ENCODE measurements around the gene EFNA2.
A peak's percentile ranks its signal among the peaks of the same experiment; 100 is the strongest.

EFNA2 gene

DNA sequence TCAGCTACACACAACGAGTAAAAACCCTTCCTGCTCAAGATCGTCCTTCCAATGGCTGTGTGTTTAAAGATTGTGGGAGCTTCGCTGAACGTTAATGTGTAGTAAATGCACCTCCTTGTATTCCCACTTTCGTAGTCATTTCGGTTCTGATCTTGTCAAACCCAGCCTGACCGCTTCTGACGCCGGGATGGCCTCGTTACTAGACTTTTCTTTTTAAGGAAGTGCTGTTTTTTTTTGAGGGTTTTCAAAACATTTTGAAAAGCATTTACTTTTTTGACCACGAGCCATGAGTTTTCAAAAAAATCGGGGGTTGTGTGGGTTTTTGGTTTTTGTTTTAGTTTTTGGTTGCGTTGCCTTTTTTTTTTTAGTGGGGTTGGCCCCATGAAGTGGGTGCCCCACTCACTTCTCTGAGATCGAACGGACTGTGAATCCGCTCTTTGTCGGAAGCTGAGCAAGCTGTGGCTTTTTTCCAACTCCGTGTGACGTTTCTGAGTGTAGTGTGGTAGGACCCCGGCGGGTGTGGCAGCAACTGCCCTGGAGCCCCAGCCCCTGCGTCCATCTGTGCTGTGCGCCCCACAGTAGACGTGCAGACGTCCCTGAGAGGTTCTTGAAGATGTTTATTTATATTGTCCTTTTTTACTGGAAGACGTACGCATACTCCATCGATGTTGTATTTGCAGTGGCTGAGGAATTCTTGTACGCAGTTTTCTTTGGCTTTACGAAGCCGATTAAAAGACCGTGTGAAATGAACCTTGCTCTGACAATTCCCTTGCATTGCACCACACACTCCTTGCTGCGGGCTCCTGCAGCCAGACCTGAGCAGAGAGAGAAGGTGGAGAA is 13.0 kb upstream of the EFNA2 start:
- no peak for DNase-seq (ENCODE audit: low read depth in 2 of 2)

DNA sequence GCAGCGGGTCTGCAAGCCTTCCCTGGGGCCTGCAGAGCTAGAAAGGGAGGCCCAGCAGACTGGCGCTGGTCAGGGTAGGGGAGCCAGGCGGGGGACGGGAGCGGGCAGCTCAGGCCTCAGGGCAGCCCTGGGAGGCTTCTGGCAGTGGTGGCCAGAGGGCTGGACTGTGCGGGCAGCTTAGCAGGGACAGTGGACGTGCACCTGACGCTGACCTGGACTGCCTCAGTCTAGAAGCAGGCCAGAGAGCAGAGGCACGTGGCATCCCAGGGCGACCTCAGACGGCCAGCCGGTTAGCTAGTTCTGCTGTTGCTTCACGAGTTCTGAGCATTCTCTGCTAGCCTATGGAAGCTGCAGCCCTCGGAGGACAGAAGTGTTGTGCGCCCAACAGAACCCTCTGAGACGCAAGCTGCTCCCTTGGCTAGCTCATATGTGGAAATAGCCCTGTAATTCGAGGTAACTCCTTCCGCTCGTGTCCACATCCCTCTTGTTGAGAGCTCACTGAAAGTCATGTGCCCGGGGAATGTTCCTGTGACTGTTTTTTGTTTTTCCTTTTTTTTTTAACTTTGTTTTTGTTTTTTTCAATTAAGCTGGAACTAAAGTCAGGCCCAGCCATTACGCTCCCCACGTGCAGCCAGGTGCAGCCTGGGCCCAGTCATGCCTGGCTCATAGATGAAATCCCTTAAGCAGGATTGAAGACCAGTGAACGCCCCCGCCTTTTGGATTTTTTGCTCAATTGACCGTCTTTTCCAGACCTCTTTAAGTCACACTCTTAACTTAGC is 12.2 kb upstream of the EFNA2 start:
- DNase-seq (ENCODE audit: low read depth in 2 of 2) = no peak

DNA sequence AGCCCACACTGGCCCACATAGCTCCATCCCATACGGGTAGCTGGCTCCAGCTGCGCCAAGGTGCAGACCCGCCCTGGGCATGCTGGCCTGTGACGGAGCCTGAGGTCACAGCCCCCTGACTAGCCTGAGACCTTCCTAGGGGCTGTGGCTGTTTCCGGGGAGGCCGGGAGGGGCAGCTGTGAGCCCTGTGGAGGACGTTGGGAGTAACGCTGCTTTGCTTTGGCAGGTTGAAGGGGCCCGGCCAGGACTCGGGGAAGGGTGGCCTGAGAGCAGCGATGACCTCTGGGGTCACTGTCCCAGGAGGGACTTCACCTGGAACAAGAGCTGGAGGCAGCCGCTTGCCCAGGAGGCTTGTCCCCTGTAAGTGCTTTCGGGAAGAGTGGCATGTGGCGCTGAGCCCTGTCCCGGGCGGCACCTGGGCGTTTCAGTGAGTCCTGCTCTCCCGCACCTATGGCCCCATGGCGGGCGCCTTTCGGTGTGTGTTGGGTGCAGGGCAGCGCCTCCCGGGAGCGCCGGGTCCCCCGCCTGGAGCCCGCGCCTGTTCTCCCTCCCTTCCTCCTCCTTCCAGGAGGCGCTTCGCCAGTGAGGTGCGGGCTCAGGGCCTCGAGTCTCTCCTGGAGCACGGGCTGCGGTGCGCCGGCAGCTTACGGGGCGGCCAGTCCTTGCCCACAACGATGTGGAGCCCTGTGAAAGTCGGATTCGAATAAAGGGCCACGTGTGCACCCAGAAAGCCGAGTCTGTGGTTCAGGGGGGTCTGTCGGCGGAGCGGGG is 11.4 kb upstream of the EFNA2 start:
- no peak for DNase-seq (ENCODE audit: low read depth in 2 of 2)

DNA sequence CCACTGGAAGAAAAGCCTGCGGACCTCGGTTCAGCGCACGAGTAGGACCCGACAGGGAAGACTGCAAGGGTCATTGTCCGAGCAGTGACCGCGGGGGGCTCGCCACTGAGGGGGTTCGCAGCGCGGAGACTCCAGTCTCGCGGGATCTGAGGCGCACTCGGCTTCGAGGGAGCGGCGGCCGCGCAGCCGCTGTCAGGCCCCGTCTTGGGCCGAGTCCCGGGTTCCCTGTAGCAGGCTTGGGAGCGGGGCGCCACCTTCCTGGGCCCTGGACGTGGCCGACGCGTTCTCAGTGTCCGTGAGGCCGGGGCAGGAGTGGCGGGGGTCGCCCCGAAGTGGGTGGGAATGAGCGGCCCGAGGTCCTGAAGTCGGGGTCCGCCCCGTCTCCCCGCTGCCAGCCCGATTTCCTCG is 10.8 kb upstream of the EFNA2 start:
- DNase-seq (ENCODE audit: low read depth in 2 of 2) = no peak

DNA sequence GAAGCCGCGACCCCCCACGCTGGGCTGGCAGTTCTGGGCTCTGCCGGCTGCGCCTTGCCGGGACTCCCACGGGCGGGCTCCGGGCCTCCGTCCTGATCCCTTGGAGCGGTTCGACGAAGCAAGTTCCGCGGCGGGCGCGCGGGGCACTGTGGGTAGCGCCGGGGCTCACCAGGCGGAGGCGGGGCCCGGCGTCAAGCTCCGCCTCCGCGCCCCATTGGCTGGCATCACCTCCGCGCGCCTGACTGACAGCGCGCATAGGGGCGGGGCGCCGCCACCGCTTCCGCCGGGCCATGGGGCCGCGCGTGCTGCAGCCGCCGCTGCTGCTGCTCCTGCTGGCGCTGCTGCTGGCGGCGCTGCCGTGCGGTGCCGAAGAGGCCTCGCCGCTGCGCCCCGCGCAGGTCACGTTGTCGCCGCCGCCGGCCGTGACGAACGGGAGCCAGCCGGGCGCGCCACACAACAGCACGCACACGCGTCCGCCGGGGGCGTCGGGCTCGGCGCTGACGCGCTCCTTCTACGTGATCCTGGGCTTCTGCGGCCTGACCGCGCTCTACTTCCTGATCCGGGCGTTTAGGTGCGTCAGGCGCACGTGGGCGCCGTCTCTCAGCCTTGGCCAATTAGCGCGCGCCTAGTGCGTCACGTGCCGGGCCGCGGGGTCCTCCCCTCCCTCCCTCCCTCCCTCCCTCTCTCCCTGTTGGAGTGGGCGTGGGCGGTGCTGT is 10.3 kb upstream of the EFNA2 start, which contains the start of gene FAM174C:
FAM174C (plus strand) TSS at position 271 of the 716 bp plus-strand sequence; CDS start at position 291, 20 bp downstream.
- DNase-seq (ENCODE audit: low read depth in 2 of 2) = peak; percentile 92 to 93

DNA sequence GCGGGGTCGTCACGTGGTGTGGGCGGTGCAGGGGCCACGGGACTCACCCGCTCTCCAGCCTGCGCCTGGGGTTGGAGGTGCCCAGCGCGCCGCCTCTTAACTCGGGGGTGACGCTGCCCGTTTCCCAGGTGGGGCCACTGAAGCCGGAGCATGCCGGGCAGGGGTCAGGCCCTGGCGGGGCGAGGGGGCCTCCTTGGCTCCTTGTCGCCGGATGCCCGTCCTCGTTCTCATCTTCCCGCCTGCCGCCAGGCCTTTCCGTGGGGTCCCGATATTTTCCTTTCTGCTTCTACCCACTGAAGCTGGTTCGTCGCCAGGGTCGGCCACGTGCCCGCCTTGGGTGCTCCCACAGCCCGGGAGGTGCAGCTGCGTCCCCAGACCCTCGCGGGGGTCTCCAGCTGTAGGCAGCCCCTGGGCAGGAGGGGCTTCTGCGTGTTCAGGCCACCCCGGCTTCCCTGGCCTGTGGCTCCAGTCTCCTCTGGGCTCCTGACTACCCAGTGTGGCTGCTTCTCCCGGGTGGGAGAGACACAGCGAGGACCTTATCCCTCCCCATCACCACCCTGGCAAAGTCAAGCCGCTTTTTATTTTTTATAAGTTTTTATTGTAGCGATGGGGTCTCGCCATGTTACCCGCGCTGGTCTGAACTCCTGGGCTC is 9.6 kb upstream of the EFNA2 start:
- DNase-seq (ENCODE audit: low read depth in 2 of 2) = no peak

DNA sequence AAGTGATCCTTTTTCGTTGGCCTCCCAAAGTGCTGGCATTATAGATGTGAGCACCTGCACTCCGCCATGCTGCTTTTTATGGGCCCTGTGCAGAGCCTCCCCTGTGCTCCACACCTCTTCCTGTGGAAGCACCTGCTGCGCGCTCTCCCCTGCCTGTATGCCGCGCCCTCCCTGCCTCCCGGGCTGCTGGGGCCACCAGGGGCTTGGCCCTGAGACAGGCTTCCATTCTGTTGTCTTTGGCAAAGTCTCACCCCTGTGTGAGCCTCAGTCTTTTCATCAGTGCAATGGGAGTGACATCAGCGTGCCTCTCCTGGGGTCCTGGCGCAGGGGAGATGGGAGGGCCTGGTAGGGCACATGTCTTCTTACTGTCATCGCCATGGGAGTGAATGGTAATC is 9.0 kb upstream of the EFNA2 start:
- DNase-seq (ENCODE audit: low read depth in 2 of 2) = no peak

DNA sequence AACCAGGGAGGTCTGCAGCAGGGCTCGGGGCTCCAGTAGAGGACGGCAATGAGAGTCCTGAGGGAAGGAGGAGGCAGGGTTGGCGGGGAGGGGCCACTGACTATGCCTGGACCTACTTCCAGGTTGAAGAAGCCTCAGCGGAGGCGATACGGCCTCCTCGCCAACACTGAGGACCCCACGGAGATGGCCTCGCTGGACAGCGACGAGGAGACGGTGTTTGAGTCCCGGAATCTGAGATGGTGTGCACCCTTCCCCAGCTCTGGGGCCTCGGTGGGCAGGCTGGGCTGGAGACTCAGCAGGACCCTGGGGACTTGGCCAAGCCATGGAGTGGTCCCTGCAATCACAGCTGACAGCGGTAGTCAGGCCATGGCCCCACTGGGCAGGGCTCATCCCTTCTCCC is 8.6 kb upstream of the EFNA2 start:
- no peak for DNase-seq (ENCODE audit: low read depth in 2 of 2)

DNA sequence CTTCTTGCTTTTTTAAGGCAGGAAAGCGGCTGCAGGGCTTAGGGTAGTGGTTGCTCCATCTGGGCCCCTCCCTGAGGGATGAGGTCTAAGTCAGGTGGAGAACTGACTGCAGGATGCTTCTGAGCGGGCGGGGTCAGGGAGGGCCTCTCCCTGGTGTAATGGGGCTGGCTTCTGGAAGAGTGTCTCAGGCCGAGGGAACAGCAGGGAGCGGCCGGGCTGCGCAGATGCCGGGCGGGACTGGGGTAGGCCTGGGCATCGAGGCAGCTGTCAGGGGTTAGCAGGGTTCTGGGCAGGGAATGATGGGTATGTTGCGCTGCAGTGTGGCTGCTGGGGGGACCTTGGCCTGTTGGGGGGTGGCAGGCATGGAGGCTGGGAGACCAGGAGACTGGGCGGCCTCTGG is 7.6 kb upstream of the EFNA2 start:
- DNase-seq (ENCODE audit: low read depth in 2 of 2) = no peak

DNA sequence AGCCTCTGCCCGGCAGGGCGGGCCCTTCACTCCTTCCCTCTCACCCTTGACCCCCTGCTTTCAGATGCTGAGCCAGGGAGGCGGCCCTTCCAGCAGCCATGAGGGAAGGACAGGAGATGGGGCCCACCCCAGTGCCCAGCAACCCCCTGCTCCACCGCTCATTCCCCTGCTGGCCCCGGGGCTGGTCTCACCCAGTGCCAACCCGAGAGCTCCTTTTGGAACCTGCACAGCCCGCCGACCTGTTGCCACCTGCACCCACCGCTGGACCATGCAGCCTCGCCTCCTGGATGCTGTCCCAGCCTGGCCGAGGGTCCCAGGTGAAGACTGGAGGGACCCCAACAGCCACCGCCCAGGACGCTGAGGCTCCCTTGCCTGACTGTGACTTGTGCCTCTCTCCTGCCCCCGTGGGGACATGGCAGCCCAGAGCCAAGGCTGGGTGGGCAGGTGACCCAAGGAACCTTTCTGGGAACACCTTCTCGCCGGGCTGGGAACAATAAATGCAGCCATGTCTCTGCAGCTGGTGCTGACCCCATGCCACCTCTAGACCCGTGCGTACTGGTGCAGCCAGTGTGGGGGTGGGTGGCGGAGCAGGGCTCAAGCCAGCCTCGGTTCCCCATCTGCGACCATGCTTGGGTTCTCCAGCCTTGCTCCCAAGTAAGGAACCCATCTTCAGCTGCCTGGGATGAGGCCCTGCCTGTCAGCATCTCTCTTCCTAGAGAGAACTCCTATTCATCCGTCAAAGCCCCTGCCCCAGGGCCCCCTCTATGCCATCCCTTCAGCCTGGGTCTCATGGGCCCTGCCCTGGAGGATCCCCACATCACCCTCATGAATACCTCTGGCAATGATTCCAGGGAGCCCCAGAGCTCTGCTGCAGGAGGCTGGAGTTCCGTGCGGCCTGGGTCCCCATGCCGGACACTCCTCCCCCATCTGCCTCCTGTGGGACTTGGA is 6.7 kb upstream of the EFNA2 start:
- DNase-seq (ENCODE audit: low read depth in 2 of 2) = no peak

DNA sequence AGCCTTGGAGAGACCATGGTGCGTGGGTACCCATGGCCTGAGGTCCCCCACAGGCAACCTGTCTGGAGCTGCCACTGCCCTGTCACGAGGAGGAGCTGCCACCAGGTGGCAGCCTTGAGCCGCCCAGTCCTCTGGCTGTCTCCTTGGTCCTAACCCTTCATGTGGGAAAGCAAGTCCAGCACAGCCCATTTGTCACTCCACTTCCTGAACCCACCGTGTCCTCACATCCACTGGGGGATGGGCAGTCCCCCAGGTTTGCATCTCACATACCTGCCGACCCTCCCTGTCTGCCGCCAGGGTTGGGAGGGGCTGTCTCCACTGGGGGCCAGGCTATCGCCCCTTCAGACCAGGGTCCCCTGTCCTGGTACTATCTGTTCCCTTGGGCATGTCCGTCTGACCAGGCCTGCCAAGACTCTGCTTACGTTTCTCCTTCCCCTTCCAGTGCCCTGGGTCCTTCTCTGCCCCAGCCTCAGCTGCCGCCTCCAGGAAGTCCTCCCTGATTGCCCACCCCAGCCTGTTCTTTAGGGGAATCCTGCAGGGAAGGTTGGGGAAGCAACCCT is 5.8 kb upstream of the EFNA2 start:
- DNase-seq (ENCODE audit: low read depth in 2 of 2) = peak; percentile 44 to 53

DNA sequence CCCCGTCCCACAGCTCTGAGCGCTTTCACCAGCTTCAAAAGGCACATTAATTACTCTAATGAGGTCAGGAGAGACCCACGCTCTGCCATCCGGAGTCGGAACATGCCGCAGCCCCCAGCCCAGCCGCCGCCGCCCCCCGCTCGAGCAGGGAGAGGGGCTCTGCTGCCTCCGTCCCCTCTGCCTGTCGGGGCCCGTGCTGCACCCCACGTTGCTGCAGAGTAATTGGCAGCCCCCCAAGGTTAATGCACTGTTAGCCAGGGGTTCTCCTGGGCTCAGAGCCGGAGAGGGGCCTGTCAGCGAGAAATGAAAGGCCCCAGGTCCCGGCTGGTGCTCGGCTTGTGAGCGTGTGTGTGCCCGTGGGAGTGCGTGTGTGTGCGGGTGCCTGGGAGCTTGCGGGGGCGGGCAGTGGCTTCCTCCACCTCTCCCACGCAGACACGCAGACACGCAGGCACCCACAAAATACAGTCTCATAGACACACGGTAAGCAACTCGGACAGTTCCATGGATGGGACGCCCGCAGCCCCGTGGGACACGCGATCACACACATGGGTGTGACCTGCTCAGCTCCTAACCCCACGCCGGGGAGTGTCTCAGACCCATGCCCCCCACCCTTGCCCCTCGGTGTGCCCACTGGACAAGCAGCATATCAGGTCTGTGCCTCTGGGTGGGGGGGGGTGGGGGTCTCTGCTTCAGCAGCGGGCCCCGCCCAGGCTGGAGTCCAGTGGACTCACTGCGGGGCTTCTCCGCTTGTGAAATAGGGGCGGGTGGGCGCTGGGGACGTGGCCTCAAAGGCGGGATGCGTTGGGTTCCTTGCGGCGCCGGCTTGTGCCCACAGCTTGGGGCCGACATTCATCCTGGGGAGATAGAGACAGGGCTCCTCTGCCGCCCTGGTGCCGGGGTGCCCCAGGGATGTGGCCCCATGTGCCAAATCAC is 4.8 kb upstream of the EFNA2 start:
- DNase-seq (ENCODE audit: low read depth in 2 of 2) = no peak

DNA sequence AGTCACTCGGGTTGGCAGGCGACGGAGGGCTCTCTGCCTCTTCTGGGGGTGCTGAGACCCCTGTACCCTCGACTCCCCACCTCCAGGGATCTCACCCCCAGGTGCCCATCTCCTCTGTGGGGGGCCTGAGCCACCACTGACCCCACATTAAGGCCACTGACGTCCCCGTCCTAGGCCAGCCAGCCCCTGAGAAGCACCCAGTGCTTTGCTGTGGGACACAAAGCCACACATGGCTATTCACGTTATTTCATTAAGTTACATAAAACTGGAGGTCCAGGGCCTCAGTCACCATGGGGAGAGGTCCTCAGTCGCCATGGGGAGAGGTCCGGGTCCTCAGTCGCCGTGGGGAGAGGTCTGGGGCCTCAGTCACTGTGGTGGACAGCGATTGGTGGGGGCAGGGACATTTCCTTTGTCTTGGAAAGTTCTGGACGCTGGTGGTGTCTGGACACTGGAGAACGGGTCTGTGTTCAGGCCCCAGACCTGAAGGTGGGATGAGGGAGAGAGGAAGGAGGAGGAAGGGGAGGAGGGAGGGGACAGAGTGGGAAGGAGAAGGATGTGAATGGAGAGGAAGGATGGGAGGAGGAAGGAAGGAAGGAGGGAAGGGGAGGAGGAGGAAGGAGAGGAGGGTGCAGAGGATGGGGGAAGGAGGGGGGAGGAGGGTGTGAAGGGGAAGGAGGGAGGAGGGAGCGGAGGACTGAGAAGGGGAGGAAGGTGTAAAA is 3.9 kb upstream of the EFNA2 start:
- DNase-seq (ENCODE audit: low read depth in 2 of 2) = no peak

DNA sequence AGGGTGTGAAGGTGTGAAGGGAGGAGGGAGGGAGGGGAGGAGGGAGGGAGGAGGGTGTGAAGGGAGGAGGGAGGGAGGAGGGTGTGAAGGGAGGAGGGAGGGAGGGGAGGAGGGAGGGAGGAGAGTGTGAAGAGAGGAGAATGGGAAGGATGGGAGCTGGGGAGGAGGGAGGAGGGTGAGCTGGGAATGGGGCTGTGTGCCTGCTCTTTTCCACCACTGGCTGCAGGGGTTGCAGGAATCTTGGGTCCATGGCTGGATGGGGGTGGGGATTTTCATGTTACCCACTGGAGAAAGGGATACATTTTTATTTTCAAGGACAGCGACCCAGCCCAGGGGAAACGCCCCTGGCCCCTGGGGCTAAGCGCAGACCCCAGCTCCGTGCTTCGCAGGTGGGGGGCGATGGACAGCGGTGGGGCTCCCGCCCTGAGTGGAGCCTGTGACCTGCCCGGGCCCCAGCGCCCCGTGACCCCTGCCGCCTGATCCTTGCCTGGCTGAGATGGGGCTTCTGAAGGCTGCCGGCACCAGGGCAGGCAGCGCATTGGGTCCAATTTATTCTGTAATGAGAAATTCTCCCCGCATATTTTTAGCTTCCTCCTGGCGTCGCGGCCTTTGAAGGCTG is 3.0 kb upstream of the EFNA2 start:
- no peak for DNase-seq (ENCODE audit: low read depth in 2 of 2)

DNA sequence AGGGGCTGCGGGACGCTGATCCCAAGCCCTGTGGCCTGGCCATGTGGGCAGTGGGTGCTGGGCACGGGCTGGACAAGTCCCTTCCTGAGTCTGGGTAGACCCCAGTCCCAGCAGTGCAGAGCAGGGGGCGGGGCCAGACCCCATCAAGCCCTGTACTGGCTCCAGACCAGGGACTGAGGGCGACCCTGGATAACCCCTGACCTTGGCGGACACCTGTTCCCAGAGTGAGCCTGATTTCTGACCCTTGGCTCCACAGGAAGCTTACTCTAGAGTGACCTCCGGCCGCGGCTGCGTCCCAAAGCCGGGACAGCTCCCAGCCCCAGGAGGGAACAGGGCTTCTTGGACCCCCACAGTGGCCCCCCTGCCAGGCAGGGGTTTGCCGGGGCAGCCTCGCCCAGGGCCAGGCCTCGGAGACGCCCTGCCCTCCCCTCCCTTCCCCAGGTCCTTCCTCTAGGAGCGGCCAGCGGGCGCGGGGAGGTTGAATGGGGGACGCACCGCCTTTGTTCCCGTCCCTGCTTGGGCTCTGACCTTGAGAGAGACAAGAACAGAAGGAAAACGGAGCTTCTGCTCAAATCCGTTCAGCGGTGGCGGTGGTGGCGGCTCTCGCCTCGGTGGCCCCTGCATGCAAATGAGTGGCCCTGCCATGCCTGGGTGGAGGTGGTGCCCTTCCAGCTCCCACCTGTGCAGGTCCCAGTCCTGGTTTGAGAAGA is 2.3 kb upstream of the EFNA2 start:
- DNase-seq (ENCODE audit: low read depth in 2 of 2) = no peak

DNA sequence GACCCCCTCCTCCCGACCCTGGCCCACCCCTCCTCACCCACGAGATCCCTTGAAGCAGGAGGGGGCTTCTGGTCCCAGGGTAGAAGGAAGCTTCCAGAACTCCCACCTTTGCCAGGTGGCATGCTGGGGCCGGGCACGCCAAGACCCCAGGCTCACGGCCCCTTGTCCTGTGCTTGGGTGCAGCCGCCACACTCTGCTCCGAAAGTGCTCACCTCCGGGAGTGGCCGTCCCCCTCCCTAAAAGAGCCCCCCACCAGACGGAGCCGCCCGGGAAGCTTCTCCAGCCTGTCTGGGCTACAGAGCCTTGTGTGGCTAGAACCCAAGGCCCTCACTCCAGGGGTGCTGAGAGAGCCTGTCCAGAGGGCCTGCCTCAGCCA is 1.8 kb upstream of the EFNA2 start:
- DNase-seq (ENCODE audit: low read depth in 2 of 2) = no peak
